GM19324 (cell line): ENCODE data around the gene ZFYVE28.

Experiments
- ATAC-seq: cut with Tn5 transposase; IDR thresholded peaks from one replicate; pipeline ENCODE4 v1.9.1; 2021; ENCODE audit warnings: mild to moderate bottlenecking, moderate library complexity; ENCODE audit not compliant: unreplicated experiment, low FRiP score

Gene ZFYVE28

GRCh38 chr4:2295500-2295899, 122.9 kb downstream of the ZFYVE28 start:
- ATAC-seq, result no peak

GRCh38 chr4:2292646-2293108, 125.8 kb downstream of the ZFYVE28 start:
- no peak for ATAC-seq

GRCh38 chr4:2291705-2292645, 126.5 kb downstream of the ZFYVE28 start:
- ATAC-seq, result no peak

GRCh38 chr4:2290974-2291704, 127.3 kb downstream of the ZFYVE28 start:
- no peak for ATAC-seq

GRCh38 chr4:2290488-2290887, 128.0 kb downstream of the ZFYVE28 start:
- ATAC-seq, result no peak

- no peak for ATAC-seq
These were observed 128.5 kb downstream of the ZFYVE28 start for GRCh38 chr4:2289955-2290333.

- ATAC-seq, result no peak
These were observed 129.0 kb downstream of the ZFYVE28 start for GRCh38 chr4:2289311-2289954.

GRCh38 chr4:2288051-2288541, 130.3 kb downstream of the ZFYVE28 start:
- no peak for ATAC-seq

GRCh38 chr4:2287594-2287915, 130.9 kb downstream of the ZFYVE28 start:
- ATAC-seq, result no peak

- no peak for ATAC-seq
These were observed 131.4 kb downstream of the ZFYVE28 start for GRCh38 chr4:2286904-2287593.

GRCh38 chr4:2285613-2286381, 132.6 kb downstream of the ZFYVE28 start:
- no peak for ATAC-seq

GRCh38 chr4:2284934-2285612, 133.4 kb downstream of the ZFYVE28 start:
- ATAC-seq, result no peak

- no peak for ATAC-seq
These were observed 134.1 kb downstream of the ZFYVE28 start for GRCh38 chr4:2284161-2284933.

- ATAC-seq, result no peak
These were observed 135.2 kb downstream of the ZFYVE28 start for GRCh38 chr4:2283199-2283711.

GRCh38 chr4:2281575-2282343, 136.7 kb downstream of the ZFYVE28 start:
- ATAC-seq, result peak; percentile 79

GRCh38 chr4:2280531-2281300, 137.7 kb downstream of the ZFYVE28 start:
- no peak for ATAC-seq

- no peak for ATAC-seq
These were observed 140.5 kb downstream of the ZFYVE28 start for GRCh38 chr4:2277956-2278355.
